IMR-90 (cell line): ENCODE data around the gene SLC26A1. TPM values are rescaled to one million over a fixed set of nuclear protein-coding genes. Genes with fewer than 3 reads are reported as not detected.

Experiments used
- ATAC-seq: fragments of 200-7000 bp; cut with Tn5 transposase; 2 replicates; pipeline ENCODE4 v1.9.1; 2020; ENCODE audit warnings: low read depth, mild to moderate bottlenecking, moderate library complexity
- BruUV-seq: library from RNA; stranded (reverse); fragments of 400-500 nt; replicated peaks from 2 replicates; lab custom pipeline; 2021; lab: Mats Ljungman, UMichigan
- CTCF ChIA-PET: fragments of 300-600 bp; formaldehyde crosslinking; extraction: SDS; loops from one replicate; lab custom pipeline; 2021; ENCODE audit warnings: antibody characterized with exemption; lab: Yijun Ruan, JAX
- POLR2A ChIA-PET: fragments of 300-600 bp; sonication (Branson Sonifier 250); formaldehyde crosslinking; loops from one replicate; lab custom pipeline; 2022; ENCODE audit warnings: antibody characterized with exemption; ENCODE audit not compliant: unreplicated experiment; lab: Charles Lee
- DNase-seq: peaks from one replicate; pipeline ENCODE4 v3.0.0; 2013
- H2AFZ ChIP-seq: replicated peaks from 2 replicates; pipeline ENCODE3; 2013; ENCODE audit warnings: low read length, mild to moderate bottlenecking; ENCODE audit not compliant: poor library complexity
- H2AK5ac ChIP-seq: 2 replicates; pipeline ENCODE4 v1.6.1; 2013; ENCODE audit warnings: low read depth, low read length, inconsistent platforms
- H2AK9ac ChIP-seq: replicated peaks from 2 replicates; pipeline ENCODE3; 2013; ENCODE audit warnings: mild to moderate bottlenecking, low read depth, low read length, moderate library complexity; ENCODE audit not compliant: poor library complexity
- H2BK120ac ChIP-seq: 2 replicates; pipeline ENCODE4 v1.6.1; 2013; ENCODE audit warnings: low read depth, low read length, inconsistent platforms
- H2BK15ac ChIP-seq: 3 replicates; pipeline ENCODE4 v1.6.1; 2013; ENCODE audit warnings: low read depth, low read length, inconsistent platforms
- H2BK20ac ChIP-seq: 2 replicates; pipeline ENCODE4 v1.6.1; 2013; ENCODE audit warnings: low read depth, mild to moderate bottlenecking, inconsistent platforms, low read length, moderate library complexity
- H2BK5ac ChIP-seq: 2 replicates; pipeline ENCODE4 v1.6.1; 2013; ENCODE audit warnings: mild to moderate bottlenecking, low read depth, low read length, inconsistent platforms; ENCODE audit not compliant: poor library complexity, severe bottlenecking
- H3K14ac ChIP-seq: replicated peaks from 2 replicates; pipeline ENCODE4 v1.6.1; 2013; ENCODE audit warnings: low read depth, low read length, inconsistent platforms
- H3K18ac ChIP-seq: 2 replicates; pipeline ENCODE4 v1.6.1; 2013; ENCODE audit warnings: low read depth, low read length, control low read depth
- H3K23ac ChIP-seq: 2 replicates; pipeline ENCODE4 v1.6.1; 2013; ENCODE audit warnings: low read depth, low read length, inconsistent platforms
- H3K27ac ChIP-seq: 2 replicates; pipeline ENCODE4 v1.5.1; 2013; ENCODE audit warnings: mild to moderate bottlenecking, control low read depth, low read length; ENCODE audit not compliant: insufficient read depth
- H3K27me3 ChIP-seq: 2 replicates; pipeline ENCODE4 v1.6.1; 2013; ENCODE audit warnings: low read length; ENCODE audit not compliant: control insufficient read depth, insufficient read depth
- H3K36me3 ChIP-seq: 2 replicates; pipeline ENCODE4 v1.6.1; 2013; ENCODE audit warnings: low read length, mixed read lengths; ENCODE audit not compliant: control insufficient read depth, insufficient read depth
- H3K4ac ChIP-seq: 2 replicates; pipeline ENCODE4 v1.6.1; 2013; ENCODE audit warnings: low read depth, low read length, inconsistent platforms
- H3K4me1 ChIP-seq: 2 replicates; pipeline ENCODE4 v1.6.1; 2013; ENCODE audit warnings: low read length, mixed read lengths; ENCODE audit not compliant: control insufficient read depth, insufficient read depth
- H3K4me2 ChIP-seq: 2 replicates; pipeline ENCODE4 v1.6.1; 2013; ENCODE audit warnings: low read depth, mild to moderate bottlenecking, control low read depth, low read length, moderate library complexity
- H3K4me3 ChIP-seq: 2 replicates; pipeline ENCODE4 v1.5.1; 2013; ENCODE audit warnings: low read depth, mild to moderate bottlenecking, control low read depth, low read length, moderate library complexity; ENCODE audit not compliant: insufficient read depth
- H3K56ac ChIP-seq: 2 replicates; pipeline ENCODE4 v1.6.1; 2013; ENCODE audit warnings: low read length, inconsistent platforms; ENCODE audit not compliant: insufficient read depth; ENCODE audit errors: extremely low read depth
- H3K79me1 ChIP-seq, 2 experiments: 2 replicates each; pipeline ENCODE4 v1.6.1; 2013; ENCODE audit warnings: low read length in 2 of 2, inconsistent platforms in 1 of 2, low read depth in 1 of 2
- H3K9ac ChIP-seq: 2 replicates; pipeline ENCODE4 v1.6.1; 2013; ENCODE audit warnings: low read depth, low read length, control low read depth
- H3K9me1 ChIP-seq: 2 replicates; pipeline ENCODE4 v1.6.1; 2013; ENCODE audit warnings: low read length, inconsistent platforms; ENCODE audit not compliant: insufficient read depth
- H3K9me3 ChIP-seq: 2 replicates; pipeline ENCODE4 v1.6.1; 2013; ENCODE audit warnings: low read length; ENCODE audit not compliant: control insufficient read depth, insufficient read depth
- H4K20me1 ChIP-seq: 2 replicates; pipeline ENCODE4 v1.6.1; 2013; ENCODE audit warnings: low read length, inconsistent platforms; ENCODE audit not compliant: insufficient read depth
- H4K5ac ChIP-seq: 2 replicates; pipeline ENCODE4 v1.6.1; 2013; ENCODE audit warnings: mild to moderate bottlenecking, low read depth, low read length, control low read depth
- H4K8ac ChIP-seq, 2 experiments: 2 replicates each; pipeline ENCODE4 v1.6.1; 2013; ENCODE audit warnings: low read depth in 2 of 2, low read length in 2 of 2, control low read depth in 1 of 2, inconsistent platforms in 1 of 2
- H4K91ac ChIP-seq: 2 replicates; pipeline ENCODE4 v1.6.1; 2013; ENCODE audit warnings: low read depth, low read length, inconsistent platforms; ENCODE audit not compliant: insufficient read depth
- BHLHE40 ChIP-seq: fragments of 150-350 bp; IDR thresholded peaks from 2 replicates; pipeline ENCODE4 v1.6.1; 2016; ENCODE audit warnings: mild to moderate bottlenecking, low read depth, low read length
- CEBPB ChIP-seq: IDR thresholded peaks from 2 replicates; pipeline ENCODE4 v1.6.1; 2012; ENCODE audit warnings: low read depth, low read length, improper control_type of control experiment
- CTCF ChIP-seq: conservative IDR thresholded peaks from 2 replicates; pipeline ENCODE4 v1.5.1; 2012; ENCODE audit warnings: mild to moderate bottlenecking, low read depth, low read length, improper control_type of control experiment
- FOS ChIP-seq: fragments of 150-350 bp; IDR thresholded peaks from 2 replicates; pipeline ENCODE4 v1.6.1; 2016; ENCODE audit warnings: low read depth, low read length
- MAFK ChIP-seq: IDR thresholded peaks from 2 replicates; pipeline ENCODE4 v1.6.1; 2012; ENCODE audit warnings: low read depth, low read length, improper control_type of control experiment
- MAZ ChIP-seq: IDR thresholded peaks from 2 replicates; pipeline ENCODE4 v1.6.1; 2012; ENCODE audit warnings: low read depth, mild to moderate bottlenecking, low read length, improper control_type of control experiment, moderate library complexity, borderline replicate concordance
- NFE2L2 ChIP-seq: fragments of 150-350 bp; IDR thresholded peaks from 2 replicates; pipeline ENCODE4 v1.6.1; 2016; ENCODE audit warnings: low read depth, mild to moderate bottlenecking, low read length
- POLR2A ChIP-seq: IDR thresholded peaks from 2 replicates; pipeline ENCODE4 v1.6.1; 2012; ENCODE audit warnings: mild to moderate bottlenecking, low read depth, low read length
- RAD21 ChIP-seq: IDR thresholded peaks from 2 replicates; pipeline ENCODE4 v1.6.1; 2012; ENCODE audit warnings: low read length, improper control_type of control experiment
- RFX5 ChIP-seq: IDR thresholded peaks from 2 replicates; pipeline ENCODE4 v1.8.0; 2012; ENCODE audit warnings: low read depth, mild to moderate bottlenecking, low read length, moderate library complexity
- SMC3 ChIP-seq: fragments of 150-350 bp; IDR thresholded peaks from 2 replicates; pipeline ENCODE4 v1.6.1; 2016; ENCODE audit warnings: low read depth, mild to moderate bottlenecking, antibody characterized with exemption, low read length, moderate library complexity
- WGBS, 2 experiments: methylation state at CpG; one replicate each; pipeline versions ENCODE4 v1.1.5 to v1.1.7; 2013; ENCODE audit warnings: missing lambda C conversion rate in 2 of 2; ENCODE audit not compliant: insufficient read length in 1 of 2; ENCODE audit errors: extremely low coverage in 2 of 2; 5-methylcytosine and 5-hydroxymethylcytosine counted together
- dilution Hi-C: fragments of 300-500 bp; cut with HindIII; formaldehyde crosslinking; loops from one replicate; pipeline ENCODE4 v1.14.3; 2018; ENCODE audit warnings: low sequenced_read_pairs; ENCODE audit not compliant: unreplicated experiment
- in situ Hi-C: fragments of 300-500 bp; cut with MboI; formaldehyde crosslinking; loops from 3 replicates; pipeline ENCODE4 v1.14.3; 2019; ENCODE audit warnings: low sequenced_read_pairs, inconsistent platforms, mixed read lengths
- intact Hi-C: fragments of 100-400 bp; cut with micrococcal nuclease; formaldehyde crosslinking; loops from 2 replicates; pipeline ENCODE4 v1.10.0; 2022
- polyA plus RNA-seq, 3 experiments: library from polyadenylated mRNA; depleted of rRNA; stranded (reverse); fragments of >200 nt; gene quantifications; 2 replicates each; pipeline ENCODE4 v1.2.3, GENCODE V29; 2012; ENCODE audit warnings: low replicate concordance in 1 of 3
- total RNA-seq: library from RNA; depleted of rRNA; stranded (reverse); fragments of >200 nt; gene quantifications from 2 replicates; pipeline ENCODE4 v1.2.3, GENCODE V29; 2012
- TF ChIP-seq, protein P1 (sequence below): fragments of 150-350 bp; IDR thresholded peaks from 2 replicates; pipeline ENCODE4 v1.6.1; 2016; ENCODE audit warnings: low read depth, mild to moderate bottlenecking, low read length, moderate library complexity, borderline replicate concordance
- TF ChIP-seq, protein P2 (sequence below): fragments of 150-350 bp; IDR thresholded peaks from 2 replicates; pipeline ENCODE4 v1.6.1; 2017; ENCODE audit warnings: mild to moderate bottlenecking, antibody characterized with exemption, low read length, low read depth

Gene SLC26A1
- total and polyA plus RNA-seq, 2 of the 4 experiments (the other 2 are of a cell fraction) = 0.09 TPM; not detected in 1

GRCh38 chr4:989722-990471 is 3.3 kb downstream of the SLC26A1 start:
- Histone ChIP-seq H2AFZ (no peak overlapping the region), H2BK120ac (no peak overlapping the region), H4K8ac (no peak overlapping the region), H3K9me3 (no peaks in the 10 kb centered on the region), H2BK20ac (no peak overlapping the region), H3K9ac (no peak overlapping the region), H3K27ac (no peak overlapping the region), H3K18ac (no peak overlapping the region), H2AK9ac (no peak overlapping the region), H3K79me1 (peaks cover 5 to 35% of the 10 kb centered on the region in 2 experiments; a peak in 1 of 4 replicates), H3K4me2 (no peak overlapping the region), H2BK5ac (no peak overlapping the region), H3K9me1 (no peaks in the 10 kb centered on the region; the same call in 1 of the 2 replicates), H2BK15ac (no peak overlapping the region), H4K91ac (no peak overlapping the region), H3K36me3 (peaks cover 9% of the 10 kb centered on the region; the same call in 1 of the 2 replicates), H3K4me3 (no peak overlapping the region), H3K14ac (no peak overlapping the region), H3K56ac (no peak overlapping the region), H3K27me3 (no peaks in the 10 kb centered on the region), H3K4ac (no peak overlapping the region), H4K5ac (no peak overlapping the region), H3K4me1 (peaks cover 10% of the 10 kb centered on the region; the same call in 1 of the 2 replicates), H3K23ac (no peak overlapping the region), H2AK5ac (no peak overlapping the region), H4K20me1 (no peaks in the 10 kb centered on the region; the same call in 1 of the 2 replicates)
- ATAC-seq = no peak
- no peak for DNase-seq
- in situ Hi-C loops = no loop called here
- intact Hi-C loops = no loop called here
- TF ChIP-seq, protein P1, sequence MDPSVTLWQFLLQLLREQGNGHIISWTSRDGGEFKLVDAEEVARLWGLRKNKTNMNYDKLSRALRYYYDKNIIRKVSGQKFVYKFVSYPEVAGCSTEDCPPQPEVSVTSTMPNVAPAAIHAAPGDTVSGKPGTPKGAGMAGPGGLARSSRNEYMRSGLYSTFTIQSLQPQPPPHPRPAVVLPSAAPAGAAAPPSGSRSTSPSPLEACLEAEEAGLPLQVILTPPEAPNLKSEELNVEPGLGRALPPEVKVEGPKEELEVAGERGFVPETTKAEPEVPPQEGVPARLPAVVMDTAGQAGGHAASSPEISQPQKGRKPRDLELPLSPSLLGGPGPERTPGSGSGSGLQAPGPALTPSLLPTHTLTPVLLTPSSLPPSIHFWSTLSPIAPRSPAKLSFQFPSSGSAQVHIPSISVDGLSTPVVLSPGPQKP = no peak
- TF ChIP-seq, protein P2, sequence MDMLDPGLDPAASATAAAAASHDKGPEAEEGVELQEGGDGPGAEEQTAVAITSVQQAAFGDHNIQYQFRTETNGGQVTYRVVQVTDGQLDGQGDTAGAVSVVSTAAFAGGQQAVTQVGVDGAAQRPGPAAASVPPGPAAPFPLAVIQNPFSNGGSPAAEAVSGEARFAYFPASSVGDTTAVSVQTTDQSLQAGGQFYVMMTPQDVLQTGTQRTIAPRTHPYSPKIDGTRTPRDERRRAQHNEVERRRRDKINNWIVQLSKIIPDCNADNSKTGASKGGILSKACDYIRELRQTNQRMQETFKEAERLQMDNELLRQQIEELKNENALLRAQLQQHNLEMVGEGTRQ = no peak
- no peak for TF ChIP-seq POLR2A
- TF ChIP-seq NFE2L2 = no peak
- no peak for TF ChIP-seq CEBPB
- no peak for TF ChIP-seq SMC3
- no peak for TF ChIP-seq RAD21
- no peak for TF ChIP-seq FOS
- TF ChIP-seq MAFK = no peak
- no peak for TF ChIP-seq CTCF
- no peak for TF ChIP-seq MAZ
- TF ChIP-seq BHLHE40 = no peak
- no peak for TF ChIP-seq RFX5
- WGBS, 2 experiments = 95% methylated on average over 53 of the region's 58 CpGs; no CpG with 5 or more reads in 1 of the 2 experiments
- CTCF ChIA-PET = no interaction called here
- POLR2A ChIA-PET = no interaction called here
- no TSS peak for BruUV-seq
- dilution Hi-C loops = no loop called here
